Gastroesophageal sphincter (tissue), 4 donors: Measurements from ENCODE around the gene RERG. TPM values are rescaled to one million over a fixed set of nuclear protein-coding genes. Genes with fewer than 3 reads are reported as not detected.

ENCODE experiments used
- ATAC-seq: fragments of 150-250 bp; one replicate; pipeline ENCODE4 v1.9.1; 2016; ENCODE audit warnings: mild to moderate bottlenecking, moderate library complexity
- H3K27ac ChIP-seq, 4 donors: fragments of 200-600 bp; sonication (generic) in 3 of 4; 1 replicate in 3 of 4; 2 replicates in 1 of 4; pipeline ENCODE4 v1.5.1; 2016 to 2019
- H3K27me3 ChIP-seq: fragments of 200-600 bp; sonication (generic); one replicate; pipeline ENCODE4 v1.5.1; 2019
- H3K36me3 ChIP-seq, 2 donors: fragments of 200-600 bp; sonication (generic); one replicate each; pipeline ENCODE4 v1.5.1; 2019; ENCODE audit warnings: control low read depth in 1 of 2
- H3K4me1 ChIP-seq, 3 donors: fragments of 200-600 bp; sonication (generic); 1 replicate in 2 of 3; 2 replicates in 1 of 3; pipeline ENCODE4 v1.5.1; 2016 to 2019; ENCODE audit warnings: control low read depth in 2 of 3
- H3K4me3 ChIP-seq, 2 donors: fragments of 200-600 bp; sonication (generic); one replicate each; pipeline ENCODE4 v1.5.1; 2019; ENCODE audit warnings: mild to moderate bottlenecking in 1 of 2, moderate library complexity in 1 of 2
- H3K9me3 ChIP-seq, 3 donors: fragments of 200-600 bp; sonication (generic); one replicate each; pipeline ENCODE4 v1.5.1; 2017 to 2019; ENCODE audit warnings: control low read depth in 2 of 3
- EP300 ChIP-seq: sonication (generic); formaldehyde crosslinking; IDR thresholded peaks from one replicate; pipeline ENCODE4 v1.6.1; 2017; ENCODE audit warnings: antibody characterized with exemption, mild to moderate bottlenecking
- POLR2A ChIP-seq, 2 donors: fragments of 450-650 bp; IDR thresholded peaks; one replicate each; pipeline ENCODE4 v1.6.1; 2017; ENCODE audit warnings: antibody characterized with exemption in 2 of 2, mild to moderate bottlenecking in 2 of 2, moderate library complexity in 1 of 2
- POLR2AphosphoS5 ChIP-seq: sonication (generic); formaldehyde crosslinking; IDR thresholded peaks from one replicate; pipeline ENCODE4 v1.6.1; 2017; ENCODE audit warnings: antibody characterized with exemption
- WGBS, 2 donors: methylation state at CpG; one replicate each; pipeline ENCODE4 v1.1.5; 2018; ENCODE audit warnings: low coverage in 1 of 2; 5-methylcytosine and 5-hydroxymethylcytosine counted together
- total RNA-seq, 4 donors: library from RNA; depleted of rRNA; stranded (reverse); fragments of >200 nt; gene quantifications; one replicate each; pipeline ENCODE4 v1.1.0, GENCODE V29; 2016
- TF ChIP-seq, protein P1 (sequence below), 4 experiments: fragments of 200-600 bp in 2 of 4; fragments of 450-650 bp in 2 of 4; sonication (generic) in 1 of 4; IDR thresholded peaks; one replicate each; pipeline ENCODE4 v1.5.1; 2017 to 2019; ENCODE audit warnings: antibody characterized with exemption in 4 of 4, mild to moderate bottlenecking in 2 of 4, moderate library complexity in 2 of 4

RERG gene
- total RNA-seq, 4 donors from 2014 or later = 13.6 to 32.0 (median 19.8) TPM

GRCh38 chr12:15222219-15222618, 1.0 kb upstream of the RERG start:
- 44 to 62% methylated on average over 3 of the region's 3 CpGs for WGBS, 2 donors
- Histone ChIP-seq H3K4me1 (peaks cover 0 to 15% (median 0%) of the 10 kb centered on the region in 3 donors), H3K27me3 (no peaks in the 10 kb centered on the region), H3K36me3 (no peaks in the 10 kb centered on the region), H3K9me3 (no peaks in the 10 kb centered on the region), H3K4me3 (no peak overlapping the region), H3K27ac (no peak overlapping the region)
- no peak for ATAC-seq
- TF ChIP-seq, protein P1, sequence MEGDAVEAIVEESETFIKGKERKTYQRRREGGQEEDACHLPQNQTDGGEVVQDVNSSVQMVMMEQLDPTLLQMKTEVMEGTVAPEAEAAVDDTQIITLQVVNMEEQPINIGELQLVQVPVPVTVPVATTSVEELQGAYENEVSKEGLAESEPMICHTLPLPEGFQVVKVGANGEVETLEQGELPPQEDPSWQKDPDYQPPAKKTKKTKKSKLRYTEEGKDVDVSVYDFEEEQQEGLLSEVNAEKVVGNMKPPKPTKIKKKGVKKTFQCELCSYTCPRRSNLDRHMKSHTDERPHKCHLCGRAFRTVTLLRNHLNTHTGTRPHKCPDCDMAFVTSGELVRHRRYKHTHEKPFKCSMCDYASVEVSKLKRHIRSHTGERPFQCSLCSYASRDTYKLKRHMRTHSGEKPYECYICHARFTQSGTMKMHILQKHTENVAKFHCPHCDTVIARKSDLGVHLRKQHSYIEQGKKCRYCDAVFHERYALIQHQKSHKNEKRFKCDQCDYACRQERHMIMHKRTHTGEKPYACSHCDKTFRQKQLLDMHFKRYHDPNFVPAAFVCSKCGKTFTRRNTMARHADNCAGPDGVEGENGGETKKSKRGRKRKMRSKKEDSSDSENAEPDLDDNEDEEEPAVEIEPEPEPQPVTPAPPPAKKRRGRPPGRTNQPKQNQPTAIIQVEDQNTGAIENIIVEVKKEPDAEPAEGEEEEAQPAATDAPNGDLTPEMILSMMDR (IDR thresholded peaks at IDR 0.05) = no peak
- no peak for TF ChIP-seq POLR2A (IDR thresholded peaks at IDR 0.05)

DNA sequence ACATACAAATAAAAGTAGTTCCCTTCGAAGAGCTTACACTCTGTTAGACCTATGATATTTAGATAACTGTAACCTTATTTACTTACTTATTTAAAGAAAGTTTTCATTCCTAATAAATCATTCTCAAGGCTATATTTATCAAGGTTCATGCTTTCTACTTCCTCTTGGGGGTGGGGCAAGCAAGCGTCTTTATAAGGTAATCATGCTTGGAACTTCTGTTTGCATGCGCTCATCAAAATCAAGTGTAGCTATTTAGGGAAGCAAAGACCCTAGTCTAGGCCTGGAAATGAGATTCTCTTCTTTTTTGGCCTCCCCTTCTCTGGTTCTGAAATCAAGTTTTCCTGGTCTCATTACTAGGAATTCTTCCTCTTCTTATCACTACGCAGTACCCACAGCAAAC, 766 bp downstream of the RERG start:
- WGBS, 2 donors = 47 to 65% methylated on average over 3 to 4 of the region's 4 CpGs
- Histone ChIP-seq H3K36me3 (no peaks in the 10 kb centered on the region), H3K9me3 (no peaks in the 10 kb centered on the region), H3K27me3 (no peaks in the 10 kb centered on the region), H3K27ac (peak overlapping the region; percentile 5 to 74 (median 66)), H3K4me1 (peaks cover 0 to 15% (median 0%) of the 10 kb centered on the region in 3 donors), H3K4me3 (peak overlapping the region; percentile 46 to 60)
- no peak for ATAC-seq
- TF ChIP-seq POLR2A (IDR thresholded peaks at IDR 0.05) (no peak), EP300 (no peak), POLR2AphosphoS5 (no peak)
- TF ChIP-seq, protein P1 (IDR thresholded peaks at IDR 0.05) = no peak

GRCh38 chr12:15218794-15219193, 2.4 kb downstream of the RERG start:
- Histone ChIP-seq H3K9me3 (no peaks in the 10 kb centered on the region), H3K36me3 (no peaks in the 10 kb centered on the region), H3K27ac (no peak overlapping the region), H3K4me3 (no peak overlapping the region), H3K4me1 (peaks cover 0 to 15% (median 0%) of the 10 kb centered on the region in 3 donors), H3K27me3 (no peaks in the 10 kb centered on the region)
- ATAC-seq = no peak
- 78 to 79% methylated on average over 6 of the region's 6 CpGs for WGBS, 2 donors
- TF ChIP-seq POLR2AphosphoS5 (no peak), POLR2A (IDR thresholded peaks at IDR 0.05) (no peak), EP300 (no peak)
- TF ChIP-seq, protein P1 (IDR thresholded peaks at IDR 0.05) = no peak

DNA sequence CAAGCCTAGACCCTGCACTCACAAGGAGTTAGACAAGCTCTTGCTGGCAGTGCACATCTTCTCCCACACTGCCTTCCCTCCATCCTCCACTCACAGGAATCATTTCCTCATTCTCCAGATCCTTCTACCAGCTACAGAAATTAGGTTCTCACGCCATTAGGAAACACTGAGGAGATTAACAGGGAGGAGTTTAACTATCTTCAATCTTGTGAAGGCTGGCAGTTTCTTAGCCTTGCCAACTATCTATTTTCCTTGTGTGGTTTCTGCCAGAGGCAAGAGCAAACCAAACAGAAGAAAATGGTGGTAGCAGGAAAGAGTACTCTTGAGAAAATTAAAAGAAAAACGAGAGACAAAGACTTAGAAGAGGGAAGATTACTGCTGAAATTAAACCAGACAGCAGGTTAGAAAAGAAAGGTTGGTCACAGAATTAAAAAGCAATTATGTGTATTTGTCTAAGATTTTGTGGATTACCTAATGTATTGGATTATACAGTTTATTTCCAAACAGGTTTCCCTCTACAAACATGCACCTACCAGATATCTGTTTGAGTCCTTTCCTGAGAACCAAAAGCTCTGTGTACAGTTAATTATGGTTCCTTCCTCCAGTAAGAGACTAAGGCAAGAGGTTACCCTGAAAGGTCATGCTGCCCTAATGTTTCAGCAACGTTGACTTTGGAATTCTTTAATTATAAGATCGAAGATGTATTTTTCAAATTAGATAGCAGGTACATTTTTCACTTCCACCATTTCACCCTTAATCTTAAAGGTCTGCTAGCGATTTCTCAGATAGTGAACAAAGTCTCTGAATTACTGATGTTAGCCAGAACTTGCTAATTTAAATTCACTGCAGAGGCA, 5.0 kb downstream of the RERG start:
- 66 to 69% methylated on average over 3 to 4 of the region's 5 CpGs for WGBS, 2 donors
- H3K4me3 ChIP-seq = no peak overlapping the region
- no peaks in the 10 kb centered on the region for H3K27me3 ChIP-seq
- no peak for TF ChIP-seq EP300
- TF ChIP-seq POLR2A (IDR thresholded peaks at IDR 0.05) = no peak
- TF ChIP-seq, protein P1 (IDR thresholded peaks at IDR 0.05) = no peak
- TF ChIP-seq POLR2AphosphoS5 = no peak
- H3K27ac ChIP-seq = peak overlapping the region in 2 of 4 donors; percentile 3 to 37
- H3K4me1 ChIP-seq = peaks cover 0 to 10% (median 0%) of the 10 kb centered on the region in 3 donors
- no peak for ATAC-seq
- H3K9me3 ChIP-seq = no peaks in the 10 kb centered on the region
- H3K36me3 ChIP-seq = no peaks in the 10 kb centered on the region
